HG03045 (cell line): ENCODE data around the gene U2SURP.
A peak's percentile ranks its signal among the peaks of the same experiment; 100 is the strongest.
"Not testable (repeated sequence)": the region's sequence is repeated elsewhere in the genome, so short reads cannot be mapped to it uniquely, and the experiment has no call there.

Experiments
- ATAC-seq: cut with Tn5 transposase; IDR thresholded peaks from one replicate; pipeline ENCODE4 v1.9.1; 2021; ENCODE audit warnings: mild to moderate bottlenecking, moderate library complexity; ENCODE audit not compliant: unreplicated experiment

The U2SURP gene

DNA sequence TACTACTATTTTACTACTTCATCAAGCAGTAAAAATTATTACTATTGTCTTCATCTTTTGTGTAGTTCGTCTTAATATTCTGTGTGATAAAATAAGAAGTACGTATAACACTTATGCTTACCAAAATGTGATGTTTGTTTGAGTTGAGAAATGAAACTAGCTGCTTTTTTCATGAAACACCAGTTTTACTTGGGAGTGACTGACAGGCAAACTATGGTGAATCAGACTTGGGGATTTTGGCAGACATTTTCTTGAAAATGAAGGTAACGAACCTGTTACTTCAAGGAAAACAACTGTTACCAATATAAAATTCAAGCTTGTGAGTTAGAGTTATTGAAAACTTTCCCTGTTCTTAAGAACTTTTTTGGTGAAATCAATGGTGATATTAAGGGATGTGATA is 10.3 kb downstream of the U2SURP start:
- no peak for ATAC-seq

- ATAC-seq: no peak
Observed at GRCh38 chr3:143014921-143015320, 13.6 kb downstream of the U2SURP start.

- ATAC-seq: no peak
Observed at GRCh38 chr3:143016321-143016972, 15.1 kb downstream of the U2SURP start.

- ATAC-seq: no peak
Observed at GRCh38 chr3:143024351-143024960, 23.1 kb downstream of the U2SURP start.

DNA sequence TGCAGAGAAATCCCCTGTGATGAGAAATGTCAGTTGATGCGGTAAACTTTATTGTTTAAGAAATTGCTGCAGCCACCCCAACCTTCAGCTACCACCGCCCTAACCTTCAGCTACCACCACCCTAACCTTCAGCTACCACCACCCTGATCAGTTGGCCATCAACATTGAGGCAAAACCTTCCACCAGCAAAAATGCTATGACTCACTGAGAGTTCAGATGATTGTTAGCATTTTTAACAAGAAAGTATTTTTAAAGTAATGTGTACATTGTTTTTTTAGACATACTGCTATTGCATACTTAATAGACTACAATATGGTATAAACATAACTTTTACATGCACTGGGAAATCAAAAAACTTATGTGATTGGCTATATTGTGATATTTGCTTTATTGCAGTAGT is 30.0 kb downstream of the U2SURP start:
- no peak for ATAC-seq

DNA sequence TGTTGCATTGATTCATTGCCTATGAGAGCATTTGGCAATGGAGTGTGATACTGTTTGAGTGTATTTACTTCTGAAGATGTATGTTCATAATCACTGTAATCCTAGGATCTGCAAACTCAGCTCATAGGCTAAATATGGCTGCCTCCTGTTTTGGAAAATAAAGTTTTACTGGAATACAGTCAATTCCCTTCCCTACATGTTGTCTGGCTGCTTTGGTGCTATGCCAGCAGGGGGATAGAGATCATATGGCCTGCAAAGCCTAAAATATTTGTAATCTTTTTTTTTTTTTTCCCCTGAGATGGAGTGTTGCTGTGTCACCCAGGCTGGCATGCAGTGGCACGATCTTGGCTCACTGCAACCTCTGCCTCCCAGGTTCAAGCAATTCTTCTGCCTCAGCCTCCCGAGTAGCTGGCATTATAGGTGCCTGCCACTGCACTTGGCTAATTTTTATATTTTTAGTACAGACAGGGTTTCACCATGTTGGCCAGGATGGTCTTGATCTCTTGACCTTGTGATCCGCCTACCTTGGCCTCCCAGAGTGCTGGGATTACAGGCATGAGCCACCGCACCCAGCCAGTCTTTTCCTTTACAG is 30.5 kb downstream of the U2SURP start:
- ATAC-seq: not testable (repeated sequence)

DNA sequence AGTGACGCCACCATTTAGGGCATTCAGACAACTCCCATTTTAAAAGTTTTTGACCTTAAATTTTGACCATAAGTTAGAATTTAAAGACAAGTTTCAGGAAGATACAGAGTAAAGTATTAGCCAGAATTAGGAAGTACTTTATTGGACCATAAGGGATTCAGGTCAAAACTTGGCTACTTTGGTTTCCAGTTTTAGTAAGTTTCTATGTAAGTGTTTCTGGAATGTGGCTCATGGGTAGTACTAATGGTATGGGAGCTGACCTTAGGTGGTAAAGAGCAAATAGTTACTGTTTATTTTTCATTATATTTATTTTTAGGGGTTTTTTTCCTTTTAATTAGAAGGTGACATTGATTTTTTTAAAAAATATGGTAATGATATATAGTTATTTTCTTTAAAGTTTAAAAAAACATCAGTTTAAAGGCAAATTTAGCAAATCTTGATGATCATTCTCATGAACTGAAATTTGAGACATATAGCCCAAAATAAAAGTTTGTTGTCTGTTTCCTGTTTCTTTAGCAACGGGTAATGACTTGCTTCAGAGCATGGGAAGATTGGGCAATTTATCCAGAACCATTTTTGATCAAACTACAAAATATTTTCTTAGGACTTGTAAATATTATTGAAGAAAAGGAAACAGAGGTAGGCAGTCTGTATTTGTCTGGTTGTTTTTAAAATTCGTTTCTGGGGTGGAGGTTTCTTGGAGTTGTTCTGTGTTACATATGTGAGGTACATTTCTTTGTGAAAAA is 34.3 kb downstream of the U2SURP start:
- ATAC-seq: no peak

DNA sequence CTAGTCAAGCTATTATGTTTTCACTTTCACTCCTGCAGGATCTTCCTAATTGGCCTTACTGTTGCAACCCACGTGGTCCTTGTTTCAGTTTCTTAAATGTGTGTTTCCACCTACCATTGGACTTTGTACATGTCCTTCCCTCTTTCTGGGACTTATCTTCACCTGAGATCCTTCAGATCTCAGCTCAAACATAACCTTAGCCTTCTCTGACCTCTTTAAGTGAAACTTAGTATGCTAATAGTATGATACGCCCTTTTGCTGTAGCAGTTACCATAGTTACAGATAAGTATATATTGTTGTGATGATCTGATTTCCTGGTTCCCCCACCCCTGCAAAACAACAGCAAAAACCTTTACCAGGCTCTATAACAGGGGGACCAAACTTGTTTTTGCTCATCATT is 35.2 kb downstream of the U2SURP start:
- no peak for ATAC-seq

DNA sequence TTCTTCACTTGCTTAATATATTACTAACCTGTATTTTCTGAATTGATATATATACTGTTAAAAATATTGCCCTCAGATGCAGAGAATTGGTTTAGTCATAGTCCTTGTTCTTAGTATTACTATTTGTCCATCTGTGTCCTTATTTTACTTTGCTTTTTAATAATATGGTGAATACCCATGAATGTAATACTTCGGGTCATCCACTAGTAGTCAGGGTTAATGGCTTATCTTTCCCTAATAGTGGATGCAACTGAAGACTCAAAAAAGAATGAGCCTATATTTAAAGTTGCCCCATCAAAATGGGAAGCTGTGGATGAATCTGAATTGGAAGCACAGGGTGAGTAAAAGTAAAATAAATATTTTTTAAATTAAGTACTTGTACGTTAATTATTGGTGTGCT is 36.5 kb downstream of the U2SURP start:
- no peak for ATAC-seq

DNA sequence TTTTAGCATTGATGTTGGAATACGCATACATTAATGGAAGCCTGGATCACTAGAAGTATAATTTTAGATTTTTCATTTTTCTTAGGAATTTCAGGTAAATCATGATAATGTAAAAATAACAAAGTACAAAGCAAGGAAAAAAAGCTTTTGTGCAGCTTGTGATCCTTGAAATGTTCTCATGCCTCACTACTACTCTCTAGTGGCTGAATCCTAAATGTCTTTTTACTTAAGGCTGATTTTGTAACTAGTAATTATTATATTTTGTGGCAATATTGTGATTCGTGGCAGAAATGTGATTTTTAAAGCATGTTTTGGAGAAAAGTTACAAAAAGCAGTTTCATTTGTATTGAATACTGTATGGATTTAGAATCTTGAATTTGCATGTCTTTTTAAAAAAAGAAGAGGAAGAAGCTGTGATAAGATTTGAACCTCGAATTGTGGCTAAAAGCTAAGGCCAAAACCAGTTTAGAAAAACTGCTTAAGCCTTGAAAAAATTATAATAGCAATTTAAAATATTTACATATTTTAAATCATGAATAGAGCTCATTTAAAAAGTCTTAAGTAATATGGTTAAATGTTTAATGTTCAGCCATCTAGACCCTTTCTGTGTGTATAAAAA is 39.0 kb downstream of the U2SURP start:
- no peak for ATAC-seq

- no peak for ATAC-seq
Observed at GRCh38 chr3:143041903-143042302, 40.5 kb downstream of the U2SURP start.

DNA sequence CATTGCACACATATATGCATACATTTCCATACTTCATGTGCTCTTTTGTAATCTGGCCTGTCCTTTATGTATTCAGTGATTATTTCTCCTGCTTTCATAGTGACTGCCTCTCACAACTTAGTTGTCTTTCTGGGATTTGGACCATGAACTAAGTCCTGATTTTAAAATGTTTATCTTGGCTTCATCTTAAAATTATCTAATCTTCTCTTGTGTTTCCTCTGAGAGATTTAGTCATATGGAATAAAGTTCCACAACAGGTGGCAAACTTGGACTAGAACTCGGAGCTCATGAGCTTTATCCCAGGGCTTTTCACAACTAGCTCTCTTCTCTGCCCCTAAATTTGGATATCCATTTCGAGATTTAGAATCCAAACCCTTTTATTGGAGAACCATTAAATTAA is 44.3 kb downstream of the U2SURP start:
- no peak for ATAC-seq

- not testable (repeated sequence) for ATAC-seq
Observed at GRCh38 chr3:143046075-143046474, 44.7 kb downstream of the U2SURP start.

DNA sequence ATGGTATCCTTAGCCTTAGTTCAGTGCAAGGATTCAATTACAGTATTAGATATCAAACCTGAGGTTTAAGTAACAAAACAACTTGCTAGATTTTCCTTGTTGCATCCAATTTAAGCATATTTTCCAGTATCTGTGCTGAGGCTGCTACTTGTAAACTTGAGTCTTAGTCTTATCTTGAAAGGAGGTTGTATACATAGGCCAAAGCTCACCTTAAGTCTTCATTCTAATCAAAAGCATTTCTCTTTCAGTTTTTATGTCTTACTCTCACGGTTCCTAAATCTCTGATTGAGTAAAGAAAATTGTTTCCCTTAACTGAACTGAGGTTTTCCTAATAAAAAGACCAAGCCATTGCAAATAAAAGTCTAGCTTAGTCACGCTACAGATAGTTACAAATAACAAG is 52.6 kb downstream of the U2SURP start:
- no peak for ATAC-seq

DNA sequence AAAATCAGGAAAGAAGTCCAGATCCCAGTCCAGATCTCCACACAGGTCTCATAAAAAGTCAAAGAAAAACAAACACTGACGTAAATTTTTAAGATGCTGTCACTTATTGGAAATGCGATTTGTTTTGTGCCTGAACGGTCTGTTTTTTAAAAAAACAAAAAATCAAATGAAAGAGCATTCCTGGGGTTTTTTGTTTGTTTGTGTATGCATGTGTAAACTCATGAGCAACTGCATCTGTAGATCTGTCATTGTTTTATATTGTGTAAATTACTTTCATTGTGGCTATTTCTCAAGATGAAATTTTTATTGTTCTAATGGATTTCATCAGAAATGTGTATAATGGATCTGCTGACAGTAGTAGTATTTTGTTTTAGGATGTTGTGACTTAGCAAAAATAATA is 55.0 kb downstream of the U2SURP start:
- no peak for ATAC-seq

DNA sequence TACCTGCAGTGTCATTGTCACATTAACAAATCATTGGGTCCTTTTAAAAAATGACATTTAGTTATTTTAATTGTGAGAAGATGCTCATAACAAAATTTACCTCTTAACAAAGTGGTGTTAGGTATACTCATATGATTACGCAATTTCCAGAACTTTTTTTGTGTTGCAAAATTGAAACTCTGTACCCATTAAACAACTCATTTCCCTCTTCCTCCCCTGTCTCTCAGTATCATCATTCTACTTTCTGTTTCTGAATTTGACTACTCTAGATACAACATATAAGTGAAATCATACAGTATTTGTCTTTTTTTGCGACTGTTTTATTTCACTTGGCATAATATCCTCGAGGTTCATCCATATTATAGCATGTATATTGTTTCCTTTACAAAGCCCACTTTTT is 59.5 kb downstream of the U2SURP start:
- peak; percentile 96 for ATAC-seq

- ATAC-seq: no peak
Observed at GRCh38 chr3:143063018-143063417, 61.6 kb downstream of the U2SURP start.

GRCh38 chr3:143064777-143065176 is 63.4 kb downstream of the U2SURP start:
- no peak for ATAC-seq

DNA sequence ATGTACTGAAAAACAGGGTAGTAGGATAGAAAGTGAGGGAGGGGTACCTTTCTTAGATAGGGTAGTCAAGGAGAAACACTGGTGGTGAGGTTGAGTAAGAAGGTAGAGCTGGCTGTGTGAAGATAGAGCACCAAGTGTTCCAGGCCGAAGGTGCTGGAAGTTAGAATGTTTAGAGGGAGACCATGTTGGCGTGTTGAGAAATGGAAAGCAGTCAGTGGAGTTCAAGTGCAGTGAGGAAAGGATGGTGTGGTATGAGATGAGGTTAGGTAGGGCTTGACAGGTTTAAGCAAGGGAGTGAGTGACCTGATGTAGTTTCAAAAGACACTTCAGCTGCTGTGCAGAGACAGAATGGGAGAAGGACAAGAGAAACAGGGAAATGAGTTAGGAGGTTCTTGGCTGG is 64.0 kb downstream of the U2SURP start:
- ATAC-seq: no peak

DNA sequence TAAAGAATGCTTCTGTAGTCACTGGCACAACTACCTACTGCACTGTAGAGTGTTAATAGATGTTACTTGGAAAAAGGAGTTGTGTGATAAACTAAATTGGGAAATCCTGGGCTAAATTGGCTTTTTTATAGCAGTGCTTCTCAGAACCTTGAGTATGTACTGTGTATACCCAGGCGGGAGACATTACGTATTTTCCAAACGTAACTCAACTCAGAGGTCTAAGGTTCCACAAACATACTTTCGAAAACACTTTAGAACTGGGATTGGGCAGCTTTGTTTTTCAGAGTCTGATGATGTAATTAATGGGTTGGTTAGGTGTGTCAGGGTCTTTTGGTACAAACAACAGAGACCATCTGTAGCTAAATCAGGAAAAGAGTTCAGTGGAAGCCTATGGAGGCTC is 64.7 kb downstream of the U2SURP start:
- no peak for ATAC-seq

DNA sequence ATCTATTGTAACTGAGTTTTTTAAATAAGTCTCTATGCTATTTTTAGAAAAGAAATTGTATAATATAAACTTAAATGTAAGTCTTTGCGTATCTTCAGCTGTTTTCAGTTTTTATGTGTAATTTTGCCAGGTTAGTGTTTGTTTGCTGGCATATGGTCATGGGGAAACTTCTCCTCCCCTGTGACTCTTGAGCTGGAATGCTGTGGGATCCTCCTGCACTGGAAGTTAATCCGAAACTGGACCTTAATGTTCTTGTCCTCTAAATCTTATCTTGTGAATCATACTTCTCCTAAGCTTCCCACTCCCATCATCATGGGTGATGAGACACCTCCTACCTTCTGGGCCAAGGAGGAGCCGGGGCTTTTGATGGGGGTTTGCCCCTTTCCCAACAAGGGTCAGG is 65.8 kb downstream of the U2SURP start:
- ATAC-seq: no peak
